DND-41 (cell line): ENCODE measurements around the gene UBE2QL1.

Experiments used
- CTCF ChIP-seq: IDR thresholded peaks from 2 replicates; pipeline ENCODE4 v1.5.1; 2012; ENCODE audit warnings: borderline replicate concordance, low read length, moderate library complexity, mild to moderate bottlenecking; ENCODE audit not compliant: poor library complexity, severe bottlenecking; ENCODE audit errors: extremely low read depth
- EZH2 ChIP-seq: IDR thresholded peaks from 3 replicates; pipeline ENCODE4 v1.6.1; 2012; ENCODE audit warnings: borderline replicate concordance, low read depth, mild to moderate bottlenecking, moderate library complexity, low read length, inconsistent platforms; ENCODE audit not compliant: severe bottlenecking

- TF ChIP-seq CTCF, result no peak
- no peak for TF ChIP-seq EZH2
These were observed 15.8 kb downstream of the UBE2QL1 start for GRCh38 chr5:6464441-6464840.
